Measurements from ENCODE around the gene USP6NL. TPM values are rescaled to one million over a fixed set of nuclear protein-coding genes. Genes with fewer than 3 reads are reported as not detected.

Gene USP6NL
- polyA plus RNA-seq, 1 experiment, result 13.0 TPM

DNA sequence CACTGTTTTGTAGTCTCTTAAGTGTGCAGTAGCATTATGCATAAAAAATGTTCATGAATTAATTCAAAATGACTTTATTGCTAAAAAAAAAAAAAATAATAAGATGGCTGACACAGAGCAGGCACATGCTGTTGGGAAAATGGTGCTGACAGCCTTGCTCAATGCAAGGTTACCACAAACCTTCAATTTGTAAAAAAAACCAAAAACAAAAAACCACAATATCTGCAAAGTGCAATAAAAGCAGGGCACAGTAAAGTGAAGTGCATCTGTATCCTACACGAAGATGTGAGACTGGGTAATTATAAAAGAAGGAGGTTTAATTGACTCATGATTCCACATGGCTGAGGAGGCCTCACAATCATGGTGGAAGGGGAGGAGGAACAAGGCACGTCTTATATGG lies 185.8 kb downstream of the USP6NL start:
- Histone ChIP-seq H3K4me3 (ENCODE audit: low read depth, low read length) (no peak overlapping the region), H3K9me3 (ENCODE audit: control insufficient read depth, insufficient read depth, low read length) (peaks cover 7% of the 10 kb centered on the region), H3K27me3 (ENCODE audit: control insufficient read depth, insufficient read depth, low read length) (no peaks in the 10 kb centered on the region), H3K27ac (ENCODE audit: low read depth, low read length) (no peak overlapping the region)
- ChIA-PET CTCF (no interaction called here), POLR2A (no interaction called here)
- no peak for DNase-seq (ENCODE audit: low read depth, low spot score)
- TF ChIP-seq, protein P1, sequence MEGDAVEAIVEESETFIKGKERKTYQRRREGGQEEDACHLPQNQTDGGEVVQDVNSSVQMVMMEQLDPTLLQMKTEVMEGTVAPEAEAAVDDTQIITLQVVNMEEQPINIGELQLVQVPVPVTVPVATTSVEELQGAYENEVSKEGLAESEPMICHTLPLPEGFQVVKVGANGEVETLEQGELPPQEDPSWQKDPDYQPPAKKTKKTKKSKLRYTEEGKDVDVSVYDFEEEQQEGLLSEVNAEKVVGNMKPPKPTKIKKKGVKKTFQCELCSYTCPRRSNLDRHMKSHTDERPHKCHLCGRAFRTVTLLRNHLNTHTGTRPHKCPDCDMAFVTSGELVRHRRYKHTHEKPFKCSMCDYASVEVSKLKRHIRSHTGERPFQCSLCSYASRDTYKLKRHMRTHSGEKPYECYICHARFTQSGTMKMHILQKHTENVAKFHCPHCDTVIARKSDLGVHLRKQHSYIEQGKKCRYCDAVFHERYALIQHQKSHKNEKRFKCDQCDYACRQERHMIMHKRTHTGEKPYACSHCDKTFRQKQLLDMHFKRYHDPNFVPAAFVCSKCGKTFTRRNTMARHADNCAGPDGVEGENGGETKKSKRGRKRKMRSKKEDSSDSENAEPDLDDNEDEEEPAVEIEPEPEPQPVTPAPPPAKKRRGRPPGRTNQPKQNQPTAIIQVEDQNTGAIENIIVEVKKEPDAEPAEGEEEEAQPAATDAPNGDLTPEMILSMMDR (IDR thresholded peaks at IDR 0.05; ENCODE audit: low read depth, low read length), result no peak

DNA sequence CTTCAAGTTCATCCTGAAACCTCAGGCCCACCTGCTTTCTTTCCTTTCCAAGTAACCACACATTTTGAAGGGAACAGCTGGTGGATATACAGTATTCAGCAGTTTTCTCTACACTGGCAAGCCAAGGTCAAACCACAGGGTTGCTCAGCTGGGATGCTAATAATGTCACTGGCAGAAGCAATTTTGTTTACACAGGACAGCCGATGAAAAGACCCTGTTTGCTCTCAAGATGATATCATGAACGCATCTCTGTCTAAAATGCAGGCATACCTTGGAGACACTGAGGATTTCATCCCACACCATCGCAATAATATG lies 186.2 kb downstream of the USP6NL start:
- H3K4me3 ChIP-seq (ENCODE audit: low read depth, low read length), result no peak overlapping the region
- no peaks in the 10 kb centered on the region for H3K27me3 ChIP-seq (ENCODE audit: control insufficient read depth, insufficient read depth, low read length)
- TF ChIP-seq, protein P1 (IDR thresholded peaks at IDR 0.05; ENCODE audit: low read depth, low read length), result no peak
- no peak overlapping the region for H3K27ac ChIP-seq (ENCODE audit: low read depth, low read length)
- ChIA-PET POLR2A (no interaction called here), CTCF (no interaction called here)
- no peak for DNase-seq (ENCODE audit: low read depth, low spot score)
- peaks cover 7% of the 10 kb centered on the region for H3K9me3 ChIP-seq (ENCODE audit: control insufficient read depth, insufficient read depth, low read length)

DNA sequence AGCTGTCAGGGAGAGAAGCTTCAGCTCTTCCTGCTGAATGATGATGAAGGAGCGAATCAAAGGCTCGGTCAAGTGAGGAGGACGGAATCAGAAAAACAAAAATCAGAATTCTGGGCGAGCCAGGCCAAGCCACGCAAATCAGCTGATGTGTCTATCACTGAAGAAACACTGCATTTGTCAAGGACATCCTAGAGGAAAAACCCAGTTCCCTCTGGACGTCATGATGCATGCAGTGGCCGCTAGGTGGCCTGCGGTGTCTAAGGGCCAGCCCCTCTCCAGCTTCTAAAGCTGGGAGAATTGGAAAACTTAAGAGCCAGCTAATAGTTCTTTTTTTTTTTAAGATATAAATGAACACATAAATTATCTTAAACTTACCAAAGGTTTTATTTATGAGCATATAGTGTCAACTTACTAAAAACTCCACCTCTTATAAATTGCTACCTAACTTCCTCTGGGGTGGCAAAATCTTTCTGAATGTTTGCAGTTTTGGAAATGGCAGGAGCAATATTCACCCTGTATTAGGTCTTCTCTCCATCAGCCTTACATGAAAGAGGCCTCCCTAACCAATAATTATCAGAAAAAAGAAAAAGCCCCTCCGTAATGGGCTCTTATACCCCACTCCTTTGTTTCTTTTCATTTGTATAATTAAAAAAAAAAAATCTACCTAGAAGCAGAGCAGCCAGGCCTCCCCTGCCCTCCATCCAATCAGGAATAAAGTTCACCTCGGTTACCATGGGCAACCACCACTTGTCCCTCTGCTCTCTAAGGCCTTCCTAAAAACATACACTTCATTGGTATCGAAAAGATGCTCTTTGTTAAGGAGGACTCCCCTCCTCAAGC lies 186.8 kb downstream of the USP6NL start:
- no peak overlapping the region for H3K27ac ChIP-seq (ENCODE audit: low read depth, low read length)
- CTCF ChIA-PET, result interaction anchor here (0.6 to 2.0 kb wide), 24 partner anchors 9 to 1492 kb away, joined by 3 to 13 read pairs (median 3); no protein-coding TSS in a partner anchor

DNA sequence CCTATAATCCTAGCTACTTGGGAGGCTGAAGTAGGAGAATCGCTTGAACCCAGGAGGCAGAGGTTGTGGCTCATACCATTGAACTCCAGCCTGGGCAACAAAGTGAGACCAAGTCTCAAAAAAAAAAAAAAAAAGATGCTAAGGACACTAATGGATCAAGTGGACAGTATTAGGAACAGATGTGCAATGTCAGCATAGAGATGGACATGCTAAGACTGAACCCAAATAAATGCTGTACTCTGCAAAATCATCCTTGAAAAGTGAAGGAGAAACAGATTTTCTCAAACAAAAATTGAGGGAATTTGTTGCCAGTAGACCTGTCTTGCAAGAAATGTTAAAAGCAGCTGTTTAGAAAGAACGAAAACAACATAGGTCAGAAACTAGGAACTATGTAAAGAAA lies 194.5 kb downstream of the USP6NL start:
- TF ChIP-seq, protein P1 (IDR thresholded peaks at IDR 0.05; ENCODE audit: low read depth, low read length), result no peak
- Histone ChIP-seq H3K27me3 (ENCODE audit: control insufficient read depth, insufficient read depth, low read length) (no peaks in the 10 kb centered on the region), H3K9me3 (ENCODE audit: control insufficient read depth, insufficient read depth, low read length) (peaks cover 4% of the 10 kb centered on the region; the same call in 1 of the 2 replicates), H3K27ac (ENCODE audit: low read depth, low read length) (no peak overlapping the region), H3K4me3 (ENCODE audit: low read depth, low read length) (no peak overlapping the region)
- DNase-seq (ENCODE audit: low read depth, low spot score), result no peak
- ChIA-PET CTCF (no interaction called here), POLR2A (no interaction called here)

More for the DNA sequence above, 186.8 kb downstream of the USP6NL start:
- Histone ChIP-seq H3K9me3 (ENCODE audit: control insufficient read depth, insufficient read depth, low read length) (peaks cover 3% of the 10 kb centered on the region; the same call in 1 of the 2 replicates), H3K27me3 (ENCODE audit: control insufficient read depth, insufficient read depth, low read length) (no peaks in the 10 kb centered on the region), H3K4me3 (ENCODE audit: low read depth, low read length) (no peak overlapping the region)
- TF ChIP-seq, protein P1 (IDR thresholded peaks at IDR 0.05; ENCODE audit: low read depth, low read length), result peak; percentile 92
- POLR2A ChIA-PET, result no interaction called here
- DNase-seq (ENCODE audit: low read depth, low spot score), result peak; percentile 10

DNA sequence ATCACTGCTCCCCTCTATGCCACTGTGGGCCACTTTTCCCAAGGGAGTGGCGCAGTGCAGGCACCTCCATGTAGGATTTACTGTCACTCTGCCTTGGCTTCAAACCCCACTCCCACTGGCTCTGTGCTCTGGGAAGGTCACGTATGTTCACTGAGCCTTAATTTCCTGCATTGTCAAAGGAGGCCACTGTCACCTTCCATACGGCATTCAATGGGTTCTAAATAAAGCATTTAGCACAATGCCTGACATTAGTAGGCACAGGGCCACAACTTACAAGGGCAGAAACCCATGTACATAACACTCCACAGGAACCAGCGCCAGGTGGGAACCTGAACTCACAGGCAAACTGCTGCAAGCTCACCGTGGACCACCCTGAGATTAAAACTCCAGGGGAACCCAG lies 196.4 kb downstream of the USP6NL start:
- TF ChIP-seq, protein P1 (IDR thresholded peaks at IDR 0.05; ENCODE audit: low read depth, low read length), result no peak
- Histone ChIP-seq H3K4me3 (ENCODE audit: low read depth, low read length) (no peak overlapping the region), H3K9me3 (ENCODE audit: control insufficient read depth, insufficient read depth, low read length) (peaks cover 4% of the 10 kb centered on the region; the same call in 1 of the 2 replicates), H3K27me3 (ENCODE audit: control insufficient read depth, insufficient read depth, low read length) (no peaks in the 10 kb centered on the region), H3K27ac (ENCODE audit: low read depth, low read length) (no peak overlapping the region)
- ChIA-PET POLR2A (no interaction called here), CTCF (no interaction called here)
- no peak for DNase-seq (ENCODE audit: low read depth, low spot score)
